NCI-H1417 treated with DMSO at 0.1 percent for 48 hours (cell line): ENCODE data around the gene MRPL39.

Experiments used
- DNase-seq: peaks from one replicate; lab custom pipeline; 2025; lab: John Stamatoyannopoulos, UW

MRPL39 gene

GRCh38 chr21:25614441-25614840, 7.2 kb upstream of the MRPL39 start:
- no peak for DNase-seq

DNA sequence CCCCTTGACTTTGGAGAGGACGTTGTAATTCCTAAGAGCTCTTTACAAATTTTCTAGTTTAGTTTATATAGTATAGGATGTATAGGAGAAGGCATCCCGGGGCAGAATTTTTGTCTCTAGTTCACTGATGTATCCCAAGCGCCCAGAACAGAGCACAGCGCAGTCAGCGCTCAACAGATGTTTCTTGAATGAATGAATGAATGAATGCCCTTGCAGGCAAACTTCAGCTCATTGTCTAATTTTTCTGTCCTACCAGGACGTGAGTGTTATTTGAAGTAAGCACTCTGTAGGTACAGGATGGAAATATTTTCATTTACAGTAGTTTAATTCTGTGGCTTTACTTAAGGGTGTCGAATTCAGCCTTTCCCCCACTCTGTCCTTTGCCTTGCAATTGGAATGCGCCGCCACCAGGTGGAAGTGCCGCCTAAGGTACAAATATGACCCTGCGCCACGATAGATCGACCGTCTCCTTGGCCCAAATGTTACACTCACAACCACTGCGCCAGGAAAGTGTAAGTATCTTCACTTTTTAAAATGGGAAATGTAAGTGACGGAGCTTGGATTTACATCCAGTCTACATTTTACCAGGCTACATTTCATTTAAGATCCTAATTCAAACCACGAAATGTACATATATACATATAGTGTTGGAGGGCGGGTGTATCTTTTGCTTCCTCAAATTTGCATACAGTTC, 910 bp upstream of the MRPL39 start:
- peak; percentile 61 for DNase-seq

GRCh38 chr21:25589887-25590286, 17.4 kb downstream of the MRPL39 start:
- no peak for DNase-seq

- no peak for DNase-seq
Observed at GRCh38 chr21:25586791-25587190, 20.5 kb downstream of the MRPL39 start.

GRCh38 chr21:25586326-25586725, 21.0 kb downstream of the MRPL39 start:
- no peak for DNase-seq

DNA sequence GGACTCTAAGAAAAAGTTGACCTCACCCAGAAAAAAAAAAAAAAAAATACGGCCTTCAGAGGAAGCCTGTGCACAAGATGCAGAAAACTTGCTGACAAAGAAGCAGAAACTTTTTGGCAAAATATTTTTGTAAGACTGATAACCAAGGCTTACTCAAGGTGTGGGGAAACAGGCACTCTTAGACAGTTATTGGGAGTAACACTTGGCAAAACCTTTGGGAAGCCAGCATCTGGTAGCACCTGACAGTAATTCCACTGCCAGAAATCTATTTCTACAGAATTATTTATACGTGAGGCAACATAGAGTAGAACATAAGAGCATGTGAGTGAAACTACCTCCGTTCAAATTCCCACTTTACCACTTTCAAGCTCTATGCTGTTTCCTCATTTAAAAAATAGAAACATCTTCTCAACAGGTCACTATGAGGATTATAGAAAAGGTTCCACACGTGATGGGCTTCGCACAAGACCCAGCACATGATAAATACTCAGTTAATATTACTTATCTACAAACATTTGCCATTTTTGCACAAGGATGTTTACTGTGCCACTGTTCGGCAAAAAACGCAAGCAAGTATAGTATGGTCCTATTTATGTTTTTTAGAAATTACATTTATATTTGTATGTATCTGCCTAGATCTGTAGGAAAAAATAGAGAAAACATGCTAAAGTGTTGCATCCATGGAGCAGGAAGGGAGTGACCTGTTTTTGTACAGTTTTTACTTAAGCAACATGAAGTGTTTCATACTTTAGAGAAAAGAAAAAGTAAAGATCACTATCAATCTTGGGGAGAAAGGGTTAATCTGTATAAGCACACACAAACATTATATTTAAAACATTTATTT, 22.2 kb downstream of the MRPL39 start:
- DNase-seq, result no peak

DNA sequence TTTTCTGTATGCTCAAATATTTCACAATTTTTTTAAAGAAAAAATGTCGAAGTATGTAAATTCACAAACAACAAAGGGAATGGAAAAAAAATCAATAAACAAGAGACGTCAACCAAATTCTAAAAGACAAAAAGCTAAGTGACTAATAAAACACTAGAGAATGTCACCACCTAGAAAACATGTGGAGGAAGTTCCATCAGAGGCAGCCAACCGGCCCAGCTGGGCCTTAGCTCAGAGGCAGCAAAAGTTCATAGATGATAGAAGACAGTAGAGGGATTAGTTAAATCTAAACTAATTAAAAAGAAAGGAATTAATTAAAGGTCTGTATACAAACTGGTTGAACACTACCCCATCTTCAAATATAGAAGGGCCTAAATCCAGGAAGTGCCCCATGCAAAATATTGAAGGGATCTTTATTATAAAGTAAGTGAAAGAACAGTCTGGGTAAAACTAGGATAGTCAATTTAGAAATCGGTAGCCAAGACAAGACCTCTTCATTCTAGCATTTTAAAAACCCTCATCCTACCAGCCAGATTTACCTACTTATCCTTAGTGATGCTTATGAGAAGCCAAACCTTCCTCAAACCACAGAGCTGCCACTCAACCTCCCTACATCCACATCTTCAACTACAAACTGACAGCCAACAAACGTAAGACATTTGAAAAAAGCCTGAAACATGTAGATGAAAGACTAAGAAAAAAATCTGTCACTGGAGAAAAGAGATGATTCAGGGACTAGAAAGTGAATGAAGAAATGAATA, 23.7 kb downstream of the MRPL39 start:
- no peak for DNase-seq

- DNase-seq, result no peak
Observed at GRCh38 chr21:25582888-25583287, 24.4 kb downstream of the MRPL39 start.

DNA sequence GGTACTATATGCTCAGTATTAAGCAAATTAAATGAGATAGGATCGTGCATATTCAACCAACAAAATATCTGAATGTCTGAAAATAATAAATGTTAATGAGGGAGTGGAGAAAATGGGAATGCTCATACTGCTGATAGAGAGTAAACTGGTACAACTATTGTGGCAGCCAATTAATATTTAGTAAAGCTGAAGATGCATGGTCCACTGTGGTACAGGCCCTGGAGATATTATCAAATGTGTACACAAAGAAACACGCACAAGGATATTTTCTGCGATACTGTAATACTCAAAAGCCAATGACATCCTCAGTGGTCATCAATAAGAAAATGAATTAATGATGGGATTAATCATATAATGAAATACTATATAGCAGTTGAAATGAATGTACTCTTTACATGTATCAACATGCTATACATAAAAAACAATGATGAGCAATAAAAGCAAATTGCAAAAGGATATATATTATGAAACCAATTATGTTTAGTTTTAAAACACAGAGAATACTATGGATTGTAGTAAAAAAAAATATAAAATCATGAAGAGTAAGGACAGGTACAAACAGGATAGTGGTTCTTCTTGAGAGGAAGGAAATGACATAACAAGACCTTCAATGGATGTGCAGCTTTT, 25.0 kb downstream of the MRPL39 start:
- no peak for DNase-seq

GRCh38 chr21:25581582-25581981, 25.7 kb downstream of the MRPL39 start:
- no peak for DNase-seq

- no peak for DNase-seq
Observed at GRCh38 chr21:25580912-25581260, 26.4 kb downstream of the MRPL39 start.

DNA sequence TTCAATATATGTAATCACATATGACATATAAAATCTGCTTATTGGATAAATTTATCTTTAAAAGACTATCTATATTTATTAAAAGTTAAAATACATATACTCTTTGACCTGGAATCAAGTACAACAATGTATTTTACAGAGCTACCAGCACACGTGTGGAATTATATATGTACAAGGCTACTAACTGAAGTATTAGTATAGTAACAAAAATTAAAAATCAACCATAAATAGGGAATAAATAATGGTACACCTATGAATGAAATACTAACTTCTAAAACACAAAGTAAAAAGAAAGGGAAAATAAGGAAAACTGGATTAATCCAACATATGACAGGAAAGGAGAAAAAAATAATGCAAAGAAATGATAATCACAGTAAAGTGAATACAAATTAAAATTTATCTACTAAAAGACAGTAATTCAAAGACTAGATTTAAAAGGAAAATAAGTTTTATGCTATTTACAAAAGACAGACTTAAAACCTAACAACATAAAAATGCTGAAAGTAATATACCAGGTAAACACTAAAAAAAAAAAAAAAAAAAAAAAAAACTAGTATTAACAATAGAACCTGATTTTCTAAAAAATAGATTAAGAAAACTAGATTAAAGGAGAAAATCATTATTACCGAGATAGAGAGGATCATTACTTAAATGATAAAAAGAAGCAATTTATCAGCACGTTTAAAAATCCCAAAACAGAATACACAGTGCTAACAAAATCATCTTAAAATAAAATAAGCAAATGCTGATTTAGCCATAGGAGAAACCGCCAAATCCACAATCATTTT, 27.9 kb downstream of the MRPL39 start:
- no peak for DNase-seq

- DNase-seq, result no peak
Observed at GRCh38 chr21:25578056-25578961, 29.0 kb downstream of the MRPL39 start.

DNA sequence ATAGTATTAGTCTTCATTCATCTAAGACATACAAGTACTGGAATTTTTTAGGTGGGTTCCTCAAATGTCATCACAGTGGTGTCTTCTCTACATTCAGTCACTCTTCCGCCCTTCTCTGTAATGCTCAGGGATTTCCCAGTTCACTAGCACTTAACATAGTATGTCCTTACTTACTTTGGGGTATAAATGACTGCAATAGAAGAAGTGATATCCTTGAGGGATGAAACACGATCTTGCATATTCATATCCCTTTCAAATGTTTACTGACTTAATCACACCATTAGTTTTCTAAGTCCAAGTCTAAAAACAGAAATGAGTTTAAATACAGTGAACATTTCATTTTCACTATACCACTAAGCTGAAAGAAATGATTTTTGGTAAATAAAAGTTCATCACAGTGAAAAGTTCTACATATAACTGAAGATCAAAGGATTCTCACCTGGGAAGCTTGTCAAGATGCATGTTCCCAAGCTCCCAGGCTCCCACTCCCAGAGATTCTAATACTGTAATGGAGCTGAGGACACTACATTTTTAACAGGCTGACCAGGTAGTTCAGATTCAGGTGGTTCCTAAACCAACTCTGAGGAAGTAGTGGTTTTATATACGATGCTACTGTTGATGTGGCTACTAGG, 29.7 kb downstream of the MRPL39 start:
- DNase-seq, result no peak

GRCh38 chr21:25573409-25574206, 33.7 kb downstream of the MRPL39 start:
- DNase-seq, result no peak

DNA sequence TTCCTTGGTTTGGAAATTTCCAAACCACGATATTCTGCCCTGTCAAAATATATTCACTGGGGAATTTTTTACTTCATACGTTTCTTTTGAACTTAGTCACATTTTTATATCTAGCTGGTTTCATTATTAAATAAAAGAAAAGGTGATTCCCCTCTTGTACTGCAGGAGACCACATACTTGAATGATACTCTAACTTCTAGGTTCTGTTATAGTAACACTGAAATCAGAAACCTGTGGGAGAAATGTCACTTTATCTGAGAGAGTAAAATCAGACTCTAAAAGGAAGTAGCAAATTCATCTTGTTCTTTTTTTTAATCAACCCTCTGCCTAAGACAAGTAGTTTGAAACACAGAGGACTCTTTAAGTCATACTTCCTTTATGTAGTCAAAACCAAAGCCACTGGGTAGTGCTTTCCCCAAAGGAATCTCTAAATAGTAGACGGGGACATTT, 34.4 kb downstream of the MRPL39 start:
- DNase-seq, result no peak

DNA sequence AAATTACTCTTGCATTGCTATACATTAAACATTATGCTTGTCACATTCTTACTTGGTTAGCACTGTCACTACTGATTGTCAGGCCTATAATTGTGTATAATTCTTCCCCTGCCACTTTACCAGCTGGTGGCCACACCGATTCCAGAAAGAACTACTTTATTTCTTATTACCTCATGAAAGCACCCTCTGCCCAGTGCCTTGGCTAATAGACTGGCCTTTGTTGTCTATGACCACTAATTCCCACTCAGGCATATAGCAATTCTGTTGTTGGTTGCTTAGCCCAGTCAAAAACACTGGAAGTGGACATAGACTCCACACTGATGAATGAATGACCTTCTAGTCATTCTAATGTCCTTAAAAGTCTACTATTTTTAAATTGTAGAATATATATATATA, 35.6 kb downstream of the MRPL39 start:
- DNase-seq, result no peak

GRCh38 chr21:25569711-25570110, 37.6 kb downstream of the MRPL39 start:
- no peak for DNase-seq

DNA sequence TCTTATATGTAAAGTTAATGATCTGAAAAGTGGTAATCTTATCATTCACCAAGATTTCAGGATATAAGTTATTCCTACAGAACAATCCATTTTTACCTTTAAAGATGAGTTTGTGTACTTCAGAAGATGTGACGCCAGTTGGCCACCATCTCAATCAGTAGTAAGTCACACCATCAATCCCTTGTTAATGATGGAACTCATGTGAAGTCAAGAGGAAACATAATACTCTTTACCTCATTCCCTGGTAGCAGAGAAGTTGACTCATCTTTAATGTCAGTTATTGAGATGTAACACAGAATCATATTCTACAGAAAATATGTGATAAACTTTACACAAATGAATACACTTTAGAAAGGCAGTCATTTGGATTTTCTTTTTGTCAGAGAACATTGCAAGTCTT, 38.2 kb downstream of the MRPL39 start:
- no peak for DNase-seq
